A673 (cell line): Measurements from ENCODE around the gene FLRT2. TPM values are rescaled to one million over a fixed set of nuclear protein-coding genes. Genes with fewer than 3 reads are reported as not detected.

Source experiments
- BruUV-seq: library from RNA; stranded (reverse); fragments of 400-500 nt; replicated peaks from 2 replicates; lab custom pipeline; 2021; lab: Mats Ljungman, UMichigan
- CTCF ChIA-PET: fragments of 300-600 bp; sonication (Branson Sonifier 250); formaldehyde crosslinking; loops from one replicate; lab custom pipeline; 2022; ENCODE audit warnings: antibody characterized with exemption; lab: Charles Lee
- POLR2A ChIA-PET: fragments of 300-600 bp; sonication (Branson Sonifier 250); formaldehyde crosslinking; loops from one replicate; lab custom pipeline; 2022; ENCODE audit warnings: antibody characterized with exemption; ENCODE audit not compliant: low non-redundant PET; lab: Charles Lee
- DNase-seq: peaks from one replicate; pipeline ENCODE4 v3.0.0-alpha.2; 2015; ENCODE audit warnings: low spot score
- H3K27ac ChIP-seq: fragments of 200-600 bp; sonication (generic); 2 replicates; pipeline ENCODE4 v1.5.1; 2016; ENCODE audit warnings: mixed run types, low read depth, mild to moderate bottlenecking, mixed read lengths, antibody characterized with exemption, low read length; ENCODE audit not compliant: poor library complexity, severe bottlenecking
- H3K27me3 ChIP-seq: fragments of 200-600 bp; sonication (generic); replicated peaks from 2 replicates; pipeline ENCODE4 v1.6.1; 2017; ENCODE audit warnings: mixed run types, low read depth, mild to moderate bottlenecking, mixed read lengths, antibody characterized with exemption, low read length; ENCODE audit not compliant: insufficient read depth, poor library complexity
- H3K36me3 ChIP-seq: fragments of 200-600 bp; sonication (generic); 2 replicates; pipeline ENCODE4 v1.6.1; 2016; ENCODE audit warnings: mixed run types, mild to moderate bottlenecking, mixed read lengths, antibody characterized with exemption, low read length; ENCODE audit not compliant: insufficient read depth, poor library complexity, severe bottlenecking
- H3K4me1 ChIP-seq: fragments of 200-600 bp; sonication (generic); 2 replicates; pipeline ENCODE4 v1.6.1; 2017; ENCODE audit warnings: mixed run types, mild to moderate bottlenecking, mixed read lengths, antibody characterized with exemption, low read length; ENCODE audit not compliant: insufficient read depth, poor library complexity, severe bottlenecking
- H3K4me3 ChIP-seq: fragments of 200-600 bp; sonication (generic); 2 replicates; pipeline ENCODE4 v1.5.1; 2016; ENCODE audit warnings: low read depth, mixed run types, mild to moderate bottlenecking, mixed read lengths, low read length; ENCODE audit not compliant: poor library complexity, severe bottlenecking
- H3K9me3 ChIP-seq: fragments of 200-600 bp; sonication (generic); 2 replicates; pipeline ENCODE4 v1.6.1; 2016; ENCODE audit warnings: mixed run types, low read depth, mild to moderate bottlenecking, mixed read lengths, antibody characterized with exemption, low read length; ENCODE audit not compliant: poor library complexity, severe bottlenecking
- EZH2 ChIP-seq: fragments of 200-600 bp; sonication (generic); IDR thresholded peaks from 2 replicates; pipeline ENCODE4 v1.6.1; 2017; ENCODE audit warnings: borderline replicate concordance, low read depth, mild to moderate bottlenecking, mixed read lengths, antibody characterized with exemption, low read length; ENCODE audit not compliant: poor library complexity, severe bottlenecking
- intact Hi-C: fragments of 100-400 bp; cut with micrococcal nuclease; formaldehyde crosslinking; loops from one replicate; pipeline ENCODE4 v1.10.0; 2022; ENCODE audit not compliant: unreplicated experiment
- total RNA-seq: library from RNA; stranded (reverse); gene quantifications from 2 replicates; pipeline ENCODE4 v1.2.3, GENCODE V29; 2021
- TF ChIP-seq, protein P1 (sequence below): fragments of 300-800, 200-600 bp; sonication (generic); conservative IDR thresholded peaks from 2 replicates; pipeline ENCODE4 v1.5.1; 2017; ENCODE audit warnings: low read depth, mild to moderate bottlenecking, antibody characterized with exemption, low read length, moderate library complexity, mixed read lengths

FLRT2 gene
- total RNA-seq, 1 experiment from 2014 or later: 128 TPM

DNA sequence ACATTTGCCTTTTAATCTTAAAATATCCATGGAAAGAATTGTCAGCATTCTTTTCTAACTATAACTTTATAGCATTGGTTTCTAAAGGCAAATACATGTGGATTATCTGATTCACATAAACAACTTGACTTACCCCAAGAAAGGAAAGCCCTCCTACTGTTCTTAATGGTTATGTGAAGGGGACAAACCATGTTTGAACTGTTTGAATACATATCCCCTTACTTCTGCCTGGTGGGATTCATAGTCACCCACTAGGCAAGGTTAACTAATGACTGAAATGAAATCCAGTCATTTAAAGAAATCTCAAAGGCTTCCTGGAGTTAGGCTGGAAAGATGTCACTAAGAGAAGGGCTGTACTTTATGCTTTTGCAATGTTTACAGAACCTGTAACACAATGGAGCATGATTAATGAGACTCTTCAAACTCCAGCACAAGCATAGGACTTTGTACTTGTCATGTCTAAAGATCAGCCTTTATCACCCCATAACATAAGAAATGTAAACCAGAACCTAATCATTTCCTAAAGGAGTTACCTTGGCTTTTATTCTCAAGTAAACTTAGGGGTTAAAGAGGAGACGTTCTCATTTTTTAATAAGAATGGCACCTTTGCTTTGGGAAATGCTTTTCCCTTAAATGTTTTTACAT, 10.2 kb upstream of the FLRT2 start:
- peaks cover 13% of the 10 kb centered on the region for H3K4me1 ChIP-seq
- intact Hi-C loops: no loop called here
- no peaks in the 10 kb centered on the region for H3K9me3 ChIP-seq
- peak; percentile 68 for DNase-seq
- no peak overlapping the region for H3K27ac ChIP-seq
- CTCF ChIA-PET: no interaction called here
- BruUV-seq: no TSS peak
- H3K36me3 ChIP-seq: no peaks in the 10 kb centered on the region
- POLR2A ChIA-PET: no interaction called here
- TF ChIP-seq, protein P1, sequence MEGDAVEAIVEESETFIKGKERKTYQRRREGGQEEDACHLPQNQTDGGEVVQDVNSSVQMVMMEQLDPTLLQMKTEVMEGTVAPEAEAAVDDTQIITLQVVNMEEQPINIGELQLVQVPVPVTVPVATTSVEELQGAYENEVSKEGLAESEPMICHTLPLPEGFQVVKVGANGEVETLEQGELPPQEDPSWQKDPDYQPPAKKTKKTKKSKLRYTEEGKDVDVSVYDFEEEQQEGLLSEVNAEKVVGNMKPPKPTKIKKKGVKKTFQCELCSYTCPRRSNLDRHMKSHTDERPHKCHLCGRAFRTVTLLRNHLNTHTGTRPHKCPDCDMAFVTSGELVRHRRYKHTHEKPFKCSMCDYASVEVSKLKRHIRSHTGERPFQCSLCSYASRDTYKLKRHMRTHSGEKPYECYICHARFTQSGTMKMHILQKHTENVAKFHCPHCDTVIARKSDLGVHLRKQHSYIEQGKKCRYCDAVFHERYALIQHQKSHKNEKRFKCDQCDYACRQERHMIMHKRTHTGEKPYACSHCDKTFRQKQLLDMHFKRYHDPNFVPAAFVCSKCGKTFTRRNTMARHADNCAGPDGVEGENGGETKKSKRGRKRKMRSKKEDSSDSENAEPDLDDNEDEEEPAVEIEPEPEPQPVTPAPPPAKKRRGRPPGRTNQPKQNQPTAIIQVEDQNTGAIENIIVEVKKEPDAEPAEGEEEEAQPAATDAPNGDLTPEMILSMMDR: no peak
- no peak for TF ChIP-seq EZH2
- H3K27me3 ChIP-seq: no peaks in the 10 kb centered on the region
- no peak overlapping the region for H3K4me3 ChIP-seq

DNA sequence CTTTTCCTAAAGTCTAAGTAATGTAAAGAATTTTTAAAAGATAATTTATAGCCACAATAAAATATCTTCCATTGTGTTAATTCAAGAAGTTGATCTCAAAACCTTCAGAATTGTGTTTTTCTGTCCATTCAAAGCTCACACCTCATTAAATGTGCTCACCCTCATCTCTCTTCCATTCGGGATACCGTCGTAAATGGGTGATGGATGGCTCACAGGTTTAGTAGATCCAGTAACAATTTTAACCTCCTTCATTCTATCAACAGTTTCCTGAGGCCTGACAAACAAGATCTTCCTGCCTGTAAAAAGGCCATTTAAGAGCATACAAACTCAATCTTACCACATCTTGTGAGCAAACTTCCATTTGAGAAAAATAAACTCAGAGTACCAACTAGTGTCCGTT, 9.4 kb upstream of the FLRT2 start:
- Histone ChIP-seq H3K4me3 (no peak overlapping the region), H3K27ac (no peak overlapping the region), H3K9me3 (no peaks in the 10 kb centered on the region), H3K4me1 (peaks cover 13% of the 10 kb centered on the region), H3K36me3 (no peaks in the 10 kb centered on the region), H3K27me3 (no peaks in the 10 kb centered on the region)
- CTCF ChIA-PET: no interaction called here
- intact Hi-C loops: no loop called here
- TF ChIP-seq EZH2: no peak
- TF ChIP-seq, protein P1: no peak
- POLR2A ChIA-PET: no interaction called here
- no TSS peak for BruUV-seq
- DNase-seq: no peak

DNA sequence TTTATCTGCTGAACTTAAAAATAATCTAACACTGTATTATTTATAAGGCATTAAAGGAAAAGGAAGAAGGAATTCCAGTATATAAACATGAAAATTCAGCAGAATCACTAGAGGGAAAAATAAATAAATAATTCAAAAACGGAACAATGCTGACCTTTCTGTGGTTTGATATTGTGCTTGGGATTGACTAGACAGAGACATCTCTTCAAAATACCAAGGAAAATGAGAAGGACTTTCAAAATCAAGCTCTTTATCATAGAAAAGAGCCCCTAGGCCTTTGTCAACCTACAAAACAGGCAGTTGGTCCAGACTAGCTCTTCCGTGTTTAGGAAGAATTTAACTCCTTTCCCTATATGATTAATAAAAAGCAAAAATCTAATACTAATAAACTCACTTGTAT, 6.3 kb upstream of the FLRT2 start:
- ChIA-PET POLR2A (no interaction called here), CTCF (no interaction called here)
- DNase-seq: no peak
- H3K27ac ChIP-seq: no peak overlapping the region
- BruUV-seq: no TSS peak
- no peak overlapping the region for H3K4me3 ChIP-seq
- intact Hi-C loops: no loop called here
- peaks cover 28% of the 10 kb centered on the region for H3K4me1 ChIP-seq
- no peak for TF ChIP-seq EZH2
- TF ChIP-seq, protein P1: no peak
- no peaks in the 10 kb centered on the region for H3K9me3 ChIP-seq
- no peaks in the 10 kb centered on the region for H3K36me3 ChIP-seq
- no peaks in the 10 kb centered on the region for H3K27me3 ChIP-seq
